Stimulated activated CD8-positive, alpha-beta memory T cell treated with anti-CD3 and anti-CD28 coated beads, Interleukin-15, amount 100 ng/mL, for 4 hours (primary cell): ENCODE results near the gene LYZL2.
"Not testable (repeated sequence)": the region's sequence is repeated elsewhere in the genome, so short reads cannot be mapped to it uniquely, and the experiment has no call there.

Source experiments
- DNase-seq, 2 donors: peaks; one replicate each; pipeline ENCODE4 v3.0.0-alpha.2; 2020; ENCODE audit warnings: low read depth in 2 of 2

LYZL2 gene

GRCh38 chr10:30629653-30630052 lies at the start of gene LYZL2:
Gene LYZL2, minus strand, starts transcription at chr10:30629753. Its CDS starts 2,838 bp downstream, at chr10:30626915.
- DNase-seq: no peak

DNA sequence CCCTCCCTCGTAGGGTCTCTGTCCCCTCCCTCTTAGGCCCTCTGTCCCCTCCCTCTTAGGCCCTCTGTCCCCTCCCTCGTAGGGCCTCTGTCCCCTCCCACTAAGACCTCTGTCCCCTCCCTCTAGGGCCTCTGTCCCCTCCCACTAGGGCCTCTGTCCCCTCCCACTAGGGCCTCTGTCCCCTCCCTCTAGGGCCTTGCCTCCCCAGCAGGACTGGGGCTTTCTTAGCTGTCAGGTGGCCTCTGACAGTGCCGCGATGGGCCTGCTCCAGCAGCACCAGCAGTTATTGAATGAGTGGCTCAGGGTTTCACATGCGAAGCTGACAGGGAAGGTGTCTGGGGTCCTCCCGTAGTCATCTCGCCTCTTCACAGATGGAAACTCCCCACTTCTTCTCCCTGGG lies 48.1 kb upstream of the LYZL2 start:
- DNase-seq: not testable (repeated sequence)

DNA sequence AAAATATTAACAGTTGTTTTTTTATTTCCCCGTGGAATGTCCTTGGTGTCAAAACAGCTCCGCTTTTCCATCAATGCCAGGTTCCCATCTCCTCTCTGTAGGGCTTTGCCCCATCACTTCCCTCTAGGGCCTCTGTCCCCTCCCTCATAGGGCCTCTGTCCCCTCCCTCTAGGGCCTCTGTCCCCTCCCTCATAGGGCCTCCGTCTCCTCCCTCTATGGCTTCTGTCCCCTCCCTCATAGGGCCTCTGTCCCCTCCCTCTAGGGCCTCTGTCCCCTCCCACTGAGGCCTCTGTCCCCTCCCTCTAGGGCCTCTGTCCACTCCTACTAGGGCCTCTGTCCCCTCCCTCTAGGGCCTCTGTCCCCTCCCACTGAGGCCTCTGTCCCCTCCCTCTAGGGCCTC lies 47.6 kb upstream of the LYZL2 start:
- DNase-seq: not testable (repeated sequence)

DNA sequence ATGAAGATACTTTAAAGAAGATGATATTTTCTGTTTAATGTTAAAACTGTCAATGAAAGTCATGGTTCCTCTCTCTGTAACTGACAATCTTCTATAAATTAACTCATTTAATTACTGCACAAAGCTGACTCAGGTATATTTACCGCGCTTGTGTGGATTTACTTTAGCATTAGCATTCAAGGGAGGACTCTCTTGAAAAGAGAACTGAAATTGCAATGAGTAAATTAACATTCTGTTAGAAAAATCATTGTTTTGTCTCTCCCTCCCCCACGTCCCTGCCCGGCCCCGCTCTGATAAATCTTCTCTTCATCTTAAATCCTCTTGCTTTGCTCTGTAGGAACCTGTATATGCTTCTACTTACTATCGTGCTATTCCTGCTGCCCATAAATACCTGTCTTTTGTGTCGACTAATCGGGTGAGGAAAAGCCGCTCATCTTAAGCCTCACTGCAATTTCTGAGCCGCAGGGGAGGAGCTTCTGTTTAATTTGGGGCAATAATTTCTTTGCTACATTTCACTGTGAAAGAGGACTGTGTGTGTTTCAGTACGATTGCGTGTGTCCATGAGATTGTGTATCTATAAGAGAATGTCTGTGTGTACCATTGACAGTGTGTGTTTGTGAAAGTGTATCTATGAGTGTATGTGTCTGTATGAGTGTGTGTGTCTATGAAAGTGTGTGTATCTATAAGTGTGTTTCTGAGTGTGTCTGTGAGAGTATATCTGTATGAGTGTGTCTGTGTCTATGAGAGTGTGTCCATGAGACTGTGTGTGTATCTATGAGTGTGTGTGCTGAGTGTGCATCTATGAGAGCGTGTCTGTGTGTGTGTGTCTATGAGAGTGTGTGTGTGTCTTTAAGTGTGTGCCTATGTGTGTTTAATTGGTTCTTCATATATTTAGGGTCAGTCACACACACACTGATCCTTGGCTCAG lies 46.5 kb upstream of the LYZL2 start:
- DNase-seq: no peak

DNA sequence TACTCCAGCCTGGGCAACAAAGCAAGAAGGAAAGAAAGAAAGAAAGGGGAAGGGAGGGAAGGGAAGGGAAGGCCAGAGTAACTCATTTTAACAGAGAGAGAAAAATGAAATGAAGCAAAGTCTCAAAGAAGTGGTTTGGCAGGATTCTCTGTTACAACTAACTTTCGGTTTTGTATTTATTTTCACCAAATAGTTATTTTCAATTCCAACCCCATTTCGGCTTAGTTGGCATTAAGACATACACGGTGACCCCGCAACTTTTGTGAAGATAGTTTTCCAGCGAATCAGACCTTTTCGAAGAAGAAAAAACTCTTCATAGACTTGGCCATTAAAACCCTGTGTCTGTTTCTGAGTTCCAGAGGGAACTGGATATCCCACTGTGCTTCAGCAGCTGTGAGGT lies 45.2 kb upstream of the LYZL2 start:
- no peak for DNase-seq

DNA sequence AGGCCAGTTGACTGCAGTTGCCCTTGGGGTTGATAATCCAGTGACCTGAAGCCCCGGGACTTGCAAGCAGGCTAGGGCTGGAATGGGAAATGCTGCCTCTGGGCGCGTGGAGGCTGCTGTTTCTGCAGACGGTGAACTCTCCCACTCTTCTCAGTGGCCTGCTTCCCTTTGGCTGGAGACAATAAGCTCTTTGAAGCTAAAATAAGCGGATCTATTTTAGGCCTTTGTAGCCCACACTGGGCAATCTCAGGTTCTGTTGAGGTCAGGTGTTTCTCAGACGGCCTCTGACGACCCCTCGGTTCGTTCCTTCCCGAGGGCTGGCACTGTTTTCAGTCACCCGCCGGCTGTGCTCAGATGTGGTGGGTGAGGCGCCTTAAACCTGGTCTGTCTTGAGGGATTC lies 43.7 kb upstream of the LYZL2 start:
- not testable (repeated sequence) for DNase-seq

DNA sequence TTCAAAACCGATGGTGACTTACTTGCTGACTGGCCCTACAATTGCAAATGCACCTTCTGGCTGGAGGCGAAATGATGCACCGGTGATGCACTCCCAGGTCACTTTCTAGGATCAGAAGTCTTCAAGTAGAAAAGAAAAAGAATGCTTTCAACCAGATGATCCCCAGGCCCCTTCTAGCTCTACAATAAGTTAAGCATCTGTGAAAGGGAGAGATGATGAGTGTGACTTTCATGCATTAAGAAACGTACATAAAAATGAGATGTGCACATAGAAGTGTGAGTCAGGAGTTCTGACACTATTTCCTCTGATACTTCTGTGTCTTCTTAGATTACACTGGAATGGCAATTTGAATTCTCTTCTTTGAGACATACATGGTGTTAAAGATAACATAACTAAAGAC lies 42.8 kb upstream of the LYZL2 start:
- DNase-seq: not testable (repeated sequence)

DNA sequence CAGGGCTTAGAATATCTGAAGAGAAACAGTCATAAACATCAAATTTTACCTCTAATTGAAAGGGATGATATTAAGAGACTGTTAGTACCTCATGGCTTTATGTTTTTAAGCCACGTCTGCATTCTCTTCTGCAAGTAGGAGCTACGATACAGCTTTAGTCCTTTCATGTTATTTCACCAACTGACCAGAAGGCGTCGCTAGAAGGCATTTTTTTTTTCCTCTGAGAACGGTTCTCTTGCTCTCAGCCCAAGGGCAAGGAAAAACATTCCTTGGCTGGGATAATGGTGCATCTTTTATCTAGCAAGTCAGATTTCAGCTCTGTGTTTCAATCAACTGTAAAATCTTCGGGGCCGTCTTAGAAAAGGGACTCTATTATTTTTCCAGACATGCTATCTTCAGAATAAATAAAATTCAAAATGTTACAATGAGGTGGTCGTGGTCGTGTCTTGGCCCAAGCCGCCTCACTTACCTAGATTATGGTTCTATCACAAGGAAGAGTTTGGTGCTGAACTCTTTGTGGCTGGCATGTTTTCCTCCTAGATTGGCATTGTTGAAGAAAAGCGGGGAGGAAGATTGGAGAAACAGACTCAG lies 41.6 kb upstream of the LYZL2 start:
- DNase-seq: no peak

DNA sequence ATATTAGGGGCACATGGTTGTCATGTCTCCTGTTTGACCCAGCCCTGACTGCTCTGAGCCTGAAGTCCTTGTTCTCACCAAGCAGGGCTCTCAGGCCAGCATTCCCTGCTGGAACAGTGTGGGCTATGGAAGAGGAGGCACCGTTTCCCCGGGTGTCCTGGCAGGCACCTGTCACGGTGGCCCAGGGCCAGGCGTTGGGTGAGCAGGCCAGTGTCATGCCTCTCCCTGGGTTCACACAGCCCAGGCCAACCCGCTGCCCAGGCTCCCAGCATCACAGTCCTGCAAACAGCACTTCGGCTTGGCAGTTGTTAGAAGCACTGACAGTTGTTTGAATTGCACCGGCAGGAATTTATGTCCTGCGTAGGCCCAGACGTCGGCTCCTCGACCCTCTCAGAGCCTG lies 38.4 kb upstream of the LYZL2 start:
- DNase-seq: not testable (repeated sequence)

DNA sequence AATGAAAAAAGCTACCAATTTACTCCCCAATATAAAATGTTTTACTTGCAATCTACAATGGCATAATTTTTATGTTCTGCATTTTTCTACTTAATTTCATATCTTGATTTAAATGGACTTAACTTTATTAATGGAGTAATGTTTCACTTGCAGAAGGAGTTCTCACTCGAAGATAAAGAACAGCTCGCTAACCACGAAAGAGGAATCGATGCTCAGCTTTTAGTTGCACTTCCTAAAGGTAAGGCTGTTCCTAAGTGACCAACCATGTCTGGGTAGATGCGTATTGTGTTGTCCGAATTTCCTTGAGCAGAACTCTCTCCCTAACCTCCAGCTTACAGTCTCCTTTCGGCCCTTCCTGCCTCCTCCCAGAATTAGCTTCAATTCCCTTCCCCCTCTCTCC lies 33.9 kb upstream of the LYZL2 start:
- DNase-seq: not testable (repeated sequence)

DNA sequence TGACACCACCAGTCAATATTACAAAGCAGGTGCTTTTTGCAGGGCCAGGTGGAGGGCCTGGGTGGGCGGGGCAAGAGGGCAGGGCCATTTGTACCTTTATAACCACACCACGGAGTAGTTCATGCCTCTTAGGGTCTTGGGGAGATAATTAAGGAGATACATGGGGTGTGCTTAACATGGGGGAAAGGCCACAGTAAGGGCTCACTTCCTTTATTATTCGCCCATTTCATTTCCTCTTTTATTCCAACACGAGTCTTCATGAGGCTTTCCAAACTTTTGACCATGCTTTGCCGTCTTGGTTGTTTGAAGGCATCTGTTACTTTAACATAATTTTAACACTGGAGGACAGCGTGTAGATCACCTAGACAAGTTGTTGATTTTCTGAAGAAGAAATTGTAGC lies 33.3 kb upstream of the LYZL2 start:
- DNase-seq: no peak

- not testable (repeated sequence) for DNase-seq
These were observed 30.8 kb upstream of the LYZL2 start for GRCh38 chr10:30660314-30660713.

- no peak for DNase-seq
These were observed 26.7 kb upstream of the LYZL2 start for GRCh38 chr10:30656233-30656632.

DNA sequence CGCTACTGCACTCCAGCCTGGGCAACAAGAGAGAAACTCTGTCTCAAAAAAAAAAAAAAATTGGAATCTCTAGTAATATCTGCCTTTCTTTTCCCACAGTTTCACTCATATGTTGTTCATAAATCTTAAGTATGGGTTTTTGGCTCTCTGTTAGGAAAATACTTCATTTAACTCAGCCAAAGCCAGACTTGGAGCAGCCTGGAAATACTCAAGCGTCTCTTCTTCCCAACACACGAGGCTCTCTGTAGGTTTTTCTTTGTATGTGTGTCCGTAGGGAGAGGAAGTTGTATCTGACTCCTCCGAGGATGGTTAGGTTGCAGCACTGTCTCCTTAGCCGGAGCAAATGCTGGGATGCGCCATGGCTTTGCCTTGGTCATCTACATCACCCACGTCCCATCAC lies 25.4 kb upstream of the LYZL2 start:
- not testable (repeated sequence) for DNase-seq

GRCh38 chr10:30651470-30652397 lies 22.2 kb upstream of the LYZL2 start:
- DNase-seq: not testable (repeated sequence)

GRCh38 chr10:30647089-30647488 lies 17.5 kb upstream of the LYZL2 start:
- no peak for DNase-seq

DNA sequence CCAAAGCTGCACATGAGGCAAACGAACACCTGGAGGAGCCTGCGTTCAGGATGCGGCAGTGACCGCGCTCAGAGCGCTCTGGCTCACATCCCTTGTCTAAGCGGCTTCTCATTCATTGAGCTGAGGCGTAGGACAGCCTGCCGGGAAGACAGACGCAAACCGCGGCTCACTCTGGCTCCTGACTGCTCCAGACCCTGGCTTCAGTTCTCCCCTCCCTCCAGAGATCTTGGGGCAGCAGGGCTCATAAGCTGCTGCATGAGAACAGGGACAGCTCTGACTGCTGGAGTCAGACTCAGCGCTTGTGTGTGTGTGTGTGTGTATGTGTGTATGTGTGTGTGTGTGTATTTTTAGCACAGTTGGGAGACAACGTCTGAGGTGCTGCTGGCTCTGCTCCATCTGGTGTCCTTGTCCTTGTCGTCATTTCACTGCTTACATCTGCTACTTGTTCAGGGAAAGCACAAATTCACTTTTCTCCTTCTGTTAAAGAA lies 15.8 kb upstream of the LYZL2 start:
- no peak for DNase-seq

DNA sequence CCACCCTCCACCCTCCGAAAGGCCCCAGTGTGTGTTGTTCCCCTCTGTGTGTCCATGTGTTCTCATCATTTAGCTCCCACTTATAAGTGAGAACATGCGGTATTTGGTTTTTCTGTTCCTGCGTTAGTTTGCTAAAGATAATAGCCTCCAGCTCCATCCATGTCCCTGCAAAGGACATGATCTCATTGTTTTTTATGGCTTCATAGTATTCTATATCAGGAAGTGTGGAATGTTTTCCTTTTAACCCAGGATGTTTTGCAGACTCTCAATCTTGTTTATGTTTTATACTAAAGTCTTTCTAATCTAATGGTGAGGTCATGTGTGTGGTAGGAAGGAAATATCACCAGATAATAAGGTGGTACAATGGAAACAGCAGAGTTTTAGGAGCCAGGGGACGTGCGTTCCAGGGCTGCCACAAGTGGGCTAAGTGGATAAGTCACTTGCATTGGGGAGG lies 14.9 kb upstream of the LYZL2 start:
- DNase-seq: not testable (repeated sequence)

DNA sequence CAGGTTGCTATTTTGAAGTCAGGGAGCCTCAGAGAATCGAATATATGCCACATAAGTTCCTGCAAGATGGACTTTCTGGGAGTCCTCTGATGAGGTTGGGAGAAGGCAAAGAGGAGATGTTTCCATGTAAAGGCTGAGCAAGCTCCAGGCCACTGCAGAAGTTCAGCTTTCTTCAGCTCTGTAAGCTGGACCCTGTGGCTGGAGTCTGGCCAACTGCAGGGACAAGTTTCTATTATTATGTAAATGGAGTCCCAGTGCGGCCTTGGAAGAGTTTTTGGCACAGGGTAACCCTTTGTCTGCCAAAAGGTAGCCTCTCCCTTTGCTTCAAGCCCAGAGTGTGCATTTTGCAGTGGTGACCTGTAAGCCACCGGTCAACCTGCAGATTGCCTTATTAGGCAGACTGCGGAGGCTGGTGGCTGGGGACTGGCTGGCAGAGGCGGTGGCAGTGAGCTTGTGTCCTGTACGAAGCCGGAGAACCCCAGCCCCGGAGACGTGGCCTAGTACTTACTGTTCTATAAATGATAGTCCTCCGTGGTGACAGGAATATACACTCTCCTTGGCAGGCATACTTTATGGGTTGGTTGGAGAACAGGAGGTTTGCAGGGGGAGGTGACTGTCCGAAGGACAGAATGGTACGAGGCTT lies 14.1 kb upstream of the LYZL2 start:
- DNase-seq: not testable (repeated sequence)

DNA sequence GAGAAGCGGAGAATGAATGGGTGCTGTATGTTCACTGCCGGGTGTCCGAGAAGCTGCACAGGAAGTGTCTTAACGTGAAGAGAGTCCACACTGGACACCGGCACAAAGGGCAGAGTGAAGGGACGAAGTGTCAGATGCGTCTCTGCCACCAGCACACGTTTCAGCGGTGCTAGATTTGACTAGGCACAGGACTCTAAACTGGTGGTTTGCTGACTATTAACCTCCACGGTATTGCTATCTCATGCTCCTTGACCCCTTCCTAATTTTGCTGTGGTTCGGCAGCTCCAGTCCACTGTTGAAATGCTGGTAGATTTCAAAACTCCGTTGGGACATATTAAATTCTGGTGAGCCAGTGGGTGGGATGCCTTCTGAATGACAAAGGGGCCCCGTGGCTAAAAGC lies 13.3 kb upstream of the LYZL2 start:
- DNase-seq: not testable (repeated sequence)
